Measurements from ENCODE around the gene PXDN. TPM values are rescaled to one million over a fixed set of nuclear protein-coding genes. Genes with fewer than 3 reads are reported as not detected.

PXDN gene
- total and polyA plus RNA-seq, 2 of the 4 experiments (the other 2 are of a cell fraction): 153 to 332 TPM

- peak overlapping the region; percentile 54 for H3K4ac ChIP-seq (ENCODE audit: low read depth, low read length)
- ChIA-PET POLR2A (ENCODE audit: unreplicated experiment) (no interaction called here), CTCF (interaction anchor here (1.0 kb wide), 1 partner anchor 53 kb away, joined by 3 read pairs; no protein-coding TSS in a partner anchor)
- H3K23ac ChIP-seq (ENCODE audit: low read depth, low read length): no peak overlapping the region
- no peak overlapping the region for H2AFZ ChIP-seq (replicated peaks; ENCODE audit: low read length, poor library complexity)
- H3K36me3 ChIP-seq (ENCODE audit: control insufficient read depth, insufficient read depth, low read length): no peaks in the 10 kb centered on the region
- peak overlapping the region; percentile 78 for H3K14ac ChIP-seq (replicated peaks; ENCODE audit: low read depth, low read length)
- no peaks in the 10 kb centered on the region for H3K27me3 ChIP-seq (ENCODE audit: control insufficient read depth, insufficient read depth, low read length)
- peak overlapping the region; percentile 66 for H2AK9ac ChIP-seq (replicated peaks; ENCODE audit: low read depth, low read length, poor library complexity)
- H4K8ac ChIP-seq (ENCODE audit: low read depth in 2 of 2, low read length in 2 of 2): no peak overlapping the region; a peak in 1 of 4 replicates
- no peak overlapping the region for H3K27ac ChIP-seq (ENCODE audit: insufficient read depth, low read length)
- no TSS peak for BruUV-seq (replicated peaks)
- TF ChIP-seq FOS (IDR thresholded peaks at IDR 0.05; ENCODE audit: low read depth, low read length): no peak
- no peak for TF ChIP-seq SMC3 (IDR thresholded peaks at IDR 0.05; ENCODE audit: low read depth, low read length)
- TF ChIP-seq ELK1 (IDR thresholded peaks at IDR 0.05; ENCODE audit: borderline replicate concordance, low read depth, low read length): no peak
- no peak for TF ChIP-seq BHLHE40 (IDR thresholded peaks at IDR 0.05; ENCODE audit: low read depth, low read length)
- no peak for TF ChIP-seq RCOR1 (IDR thresholded peaks at IDR 0.05; ENCODE audit: insufficient replicate concordance, low read length)
- no peaks in the 10 kb centered on the region for H3K9me3 ChIP-seq (ENCODE audit: control insufficient read depth, insufficient read depth, low read length)
- dilution Hi-C loops (cut with HindIII; ENCODE audit: low sequenced_read_pairs, unreplicated experiment): no loop called here
- H3K4me1 ChIP-seq (ENCODE audit: control insufficient read depth, insufficient read depth, low read length): peaks cover 17% of the 10 kb centered on the region
- peak overlapping the region; percentile 98 for H2AK5ac ChIP-seq (ENCODE audit: low read depth, low read length)
- no peak overlapping the region for H4K5ac ChIP-seq (ENCODE audit: low read depth, low read length)
- peaks cover 9 to 43% of the 10 kb centered on the region in 2 experiments; a peak in 3 of 4 replicates for H3K79me1 ChIP-seq (ENCODE audit: low read depth in 1 of 2, low read length in 2 of 2)
- H3K4me3 ChIP-seq (ENCODE audit: insufficient read depth, low read depth, low read length): no peak overlapping the region
- no peak overlapping the region for H3K9ac ChIP-seq (ENCODE audit: low read depth, low read length)
- H2BK120ac ChIP-seq (ENCODE audit: low read depth, low read length): peak overlapping the region; percentile 1; the same call in 1 of the 2 replicates
- intact Hi-C loops (cut with micrococcal nuclease): no loop called here
- H3K9me1 ChIP-seq (ENCODE audit: insufficient read depth, low read length): peaks cover 20% of the 10 kb centered on the region
- H3K18ac ChIP-seq (ENCODE audit: low read depth, low read length): no peak overlapping the region
- no peak overlapping the region for H2BK5ac ChIP-seq (ENCODE audit: low read depth, low read length, poor library complexity, severe bottlenecking)
- H4K20me1 ChIP-seq (ENCODE audit: insufficient read depth, low read length): no peaks in the 10 kb centered on the region; the same call in 1 of the 2 replicates
- in situ Hi-C loops (cut with MboI; ENCODE audit: low sequenced_read_pairs): loop anchor here (5.0 kb wide), 1 partner anchor 72 kb away; no protein-coding TSS in a partner anchor
- no peak for ATAC-seq (ENCODE audit: low read depth)
- DNase-seq: no peak
- H4K91ac ChIP-seq (ENCODE audit: insufficient read depth, low read depth, low read length): peak overlapping the region; percentile 4; the same call in 1 of the 2 replicates
- H2BK15ac ChIP-seq (ENCODE audit: low read depth, low read length): no peak overlapping the region
- no peak overlapping the region; the same call in 1 of the 2 replicates for H2BK20ac ChIP-seq (ENCODE audit: low read depth, low read length)
- H3K56ac ChIP-seq (ENCODE audit: extremely low read depth, insufficient read depth, low read length): no peak overlapping the region
- 93% methylated on average over 10 of the region's 17 CpGs; no CpG with 5 or more reads in 1 of the 2 experiments for WGBS, 2 experiments (ENCODE audit: extremely low coverage in 2 of 2, insufficient read length in 1 of 2)
- H3K4me2 ChIP-seq (ENCODE audit: low read depth, low read length): no peak overlapping the region
These were observed 4.6 kb upstream of the PXDN start for GRCh38 chr2:1748741-1749488.
